Activated T-helper 1 cell treated with anti-CD3 and anti-CD28 coated beads, Interleukin-12 subunit alpha, Interleukin-12 subunit beta, Interleukin-2, Interleukin-4 antibody, amounts not matched to agents 30 ng/mL and 10 ng/mL and 1 ng/mL, durations not matched to agents 14 hours and 24 hours and 36 hours (primary cell): ENCODE measurements around the gene PPARA. TPM values are rescaled to one million over a fixed set of nuclear protein-coding genes. Genes with fewer than 3 reads are reported as not detected.

Experiments used
- DNase-seq: peaks from one replicate; pipeline ENCODE4 v3.0.0; 2021; ENCODE audit warnings: low spot score
- H3K27ac Mint-ChIP-seq: one replicate; pipeline ENCODE4 v1.8.0; 2021; ENCODE audit warnings: mild to moderate bottlenecking, mixed read lengths
- H3K27me3 Mint-ChIP-seq: one replicate; pipeline ENCODE4 v1.8.0; 2022; ENCODE audit warnings: mild to moderate bottlenecking, moderate library complexity, mixed read lengths; ENCODE audit not compliant: insufficient read depth
- H3K36me3 Mint-ChIP-seq: one replicate; pipeline ENCODE4 v1.8.0; 2021; ENCODE audit warnings: low read depth, mixed read lengths
- H3K4me1 Mint-ChIP-seq: one replicate; pipeline ENCODE4 v1.8.0; 2021; ENCODE audit warnings: low read depth, mixed read lengths
- H3K4me3 Mint-ChIP-seq: one replicate; pipeline ENCODE4 v1.8.0; 2021; ENCODE audit warnings: mild to moderate bottlenecking, moderate library complexity, mixed read lengths
- H3K9me3 Mint-ChIP-seq: one replicate; pipeline ENCODE4 v1.8.0; 2021; ENCODE audit warnings: mixed read lengths
- intact Hi-C: fragments of 100-400 bp; cut with micrococcal nuclease; formaldehyde crosslinking; loops from one replicate; pipeline ENCODE4 v1.15.1; 2024
- total RNA-seq: library from RNA; stranded (reverse); gene quantifications from 2 replicates; pipeline ENCODE4 v1.2.3, GENCODE V29; 2022

The PPARA gene
- total RNA-seq, 1 donor from 2014 or later, result 11.6 TPM

GRCh38 chr22:46162771-46163556 lies 12.6 kb downstream of the PPARA start:
- DNase-seq, result no peak
- no peak overlapping the region for H3K4me3 Mint-ChIP-seq
- H3K27ac Mint-ChIP-seq, result no peak overlapping the region
- no peaks in the 10 kb centered on the region for H3K4me1 Mint-ChIP-seq
- no peaks in the 10 kb centered on the region for H3K9me3 Mint-ChIP-seq
- H3K27me3 Mint-ChIP-seq, result no peaks in the 10 kb centered on the region
- peaks cover 3% of the 10 kb centered on the region for H3K36me3 Mint-ChIP-seq
- intact Hi-C loops, result no loop called here

- no peak overlapping the region for H3K4me3 Mint-ChIP-seq
- H3K27me3 Mint-ChIP-seq, result no peaks in the 10 kb centered on the region
- H3K9me3 Mint-ChIP-seq, result no peaks in the 10 kb centered on the region
- DNase-seq, result no peak
- peaks cover 3% of the 10 kb centered on the region for H3K36me3 Mint-ChIP-seq
- H3K27ac Mint-ChIP-seq, result no peak overlapping the region
- intact Hi-C loops, result no loop called here
- no peaks in the 10 kb centered on the region for H3K4me1 Mint-ChIP-seq
Measured at GRCh38 chr22:46163557-46163888, 13.2 kb downstream of the PPARA start.

- H3K4me3 Mint-ChIP-seq, result no peak overlapping the region
- intact Hi-C loops, result no loop called here
- H3K36me3 Mint-ChIP-seq, result peaks cover 2% of the 10 kb centered on the region
- no peak overlapping the region for H3K27ac Mint-ChIP-seq
- no peak for DNase-seq
- H3K27me3 Mint-ChIP-seq, result no peaks in the 10 kb centered on the region
- H3K9me3 Mint-ChIP-seq, result no peaks in the 10 kb centered on the region
- H3K4me1 Mint-ChIP-seq, result no peaks in the 10 kb centered on the region
Measured at GRCh38 chr22:46165977-46166376, 15.7 kb downstream of the PPARA start.

DNA sequence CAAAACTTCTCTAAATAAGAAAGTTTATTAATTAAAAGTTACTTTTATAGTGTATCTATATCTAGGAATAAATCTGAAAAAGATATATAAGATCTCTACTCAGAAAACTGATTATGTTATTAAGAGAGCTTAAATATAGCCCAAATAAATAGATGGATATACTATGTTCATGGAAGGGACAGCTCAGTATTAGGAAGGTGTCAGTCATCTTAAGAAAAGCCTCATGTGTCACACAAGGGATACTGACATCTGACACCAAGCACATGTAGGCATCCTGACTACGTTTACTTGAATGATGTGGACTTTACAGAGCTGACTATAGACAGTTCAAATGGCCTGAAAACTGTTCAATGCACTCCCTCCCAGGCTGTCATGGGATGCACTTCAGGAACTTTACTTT lies 19.3 kb downstream of the PPARA start:
- no peak overlapping the region for H3K27ac Mint-ChIP-seq
- no peaks in the 10 kb centered on the region for H3K27me3 Mint-ChIP-seq
- intact Hi-C loops, result no loop called here
- no peaks in the 10 kb centered on the region for H3K4me1 Mint-ChIP-seq
- no peaks in the 10 kb centered on the region for H3K9me3 Mint-ChIP-seq
- peaks cover 2% of the 10 kb centered on the region for H3K36me3 Mint-ChIP-seq
- no peak overlapping the region for H3K4me3 Mint-ChIP-seq
- DNase-seq, result no peak

GRCh38 chr22:46171940-46172339 lies 21.6 kb downstream of the PPARA start:
- Mint-ChIP-seq H3K27me3 (no peaks in the 10 kb centered on the region), H3K27ac (no peak overlapping the region), H3K36me3 (peaks cover 5% of the 10 kb centered on the region), H3K4me1 (no peaks in the 10 kb centered on the region), H3K4me3 (no peak overlapping the region), H3K9me3 (no peaks in the 10 kb centered on the region)
- intact Hi-C loops, result no loop called here
- no peak for DNase-seq

DNA sequence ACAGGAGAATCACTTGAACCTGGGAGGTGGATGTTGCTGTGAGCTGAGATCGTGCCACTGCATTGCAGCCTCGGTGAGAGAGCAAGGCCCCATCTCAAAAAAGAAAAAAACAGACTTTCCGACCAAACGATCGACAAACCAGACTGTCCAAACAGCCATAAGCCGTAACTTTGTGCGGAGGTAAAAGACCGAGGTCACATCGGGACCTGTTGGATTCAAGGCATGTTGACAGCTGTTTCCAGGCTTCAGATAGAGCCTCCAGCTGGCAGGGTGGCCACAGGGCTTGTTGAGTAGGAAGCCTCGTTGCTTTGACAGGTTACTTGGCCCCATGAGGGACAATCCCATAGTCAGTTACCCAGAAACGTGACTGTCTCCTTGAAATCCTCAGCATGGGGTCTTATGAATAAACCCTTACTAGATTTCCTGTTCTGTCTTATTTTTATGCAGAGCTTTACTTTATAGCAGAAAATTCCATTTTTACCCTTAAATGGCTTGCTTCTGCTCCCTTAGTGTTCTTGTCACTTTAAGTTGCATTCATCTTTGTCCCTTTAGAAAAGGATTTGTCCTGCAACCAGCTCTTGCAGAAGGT lies 22.3 kb downstream of the PPARA start:
- Mint-ChIP-seq H3K36me3 (peaks cover 7% of the 10 kb centered on the region), H3K4me1 (no peaks in the 10 kb centered on the region), H3K4me3 (no peak overlapping the region), H3K9me3 (no peaks in the 10 kb centered on the region), H3K27ac (no peak overlapping the region), H3K27me3 (no peaks in the 10 kb centered on the region)
- no peak for DNase-seq
- intact Hi-C loops, result no loop called here

DNA sequence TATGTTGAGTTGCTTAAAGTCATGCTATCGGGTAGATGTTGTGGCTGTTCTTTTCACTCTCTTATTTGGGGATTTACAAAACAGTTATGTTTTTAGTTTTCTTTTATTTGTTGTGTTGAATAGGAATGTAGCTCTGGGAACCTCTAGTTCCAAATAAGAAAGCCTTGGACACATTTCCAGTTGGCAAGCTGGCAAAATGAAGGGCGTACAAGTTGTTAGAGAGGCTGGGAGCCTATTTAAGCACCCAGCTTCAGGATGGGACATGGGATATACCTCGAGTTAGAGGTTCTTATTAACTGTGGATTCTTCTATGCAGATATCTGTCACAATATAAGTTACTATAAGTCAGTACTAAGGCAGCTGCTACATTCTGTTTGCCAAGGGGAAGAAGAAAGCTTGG lies 22.8 kb downstream of the PPARA start:
- intact Hi-C loops, result no loop called here
- no peaks in the 10 kb centered on the region for H3K27me3 Mint-ChIP-seq
- no peak overlapping the region for H3K4me3 Mint-ChIP-seq

DNA sequence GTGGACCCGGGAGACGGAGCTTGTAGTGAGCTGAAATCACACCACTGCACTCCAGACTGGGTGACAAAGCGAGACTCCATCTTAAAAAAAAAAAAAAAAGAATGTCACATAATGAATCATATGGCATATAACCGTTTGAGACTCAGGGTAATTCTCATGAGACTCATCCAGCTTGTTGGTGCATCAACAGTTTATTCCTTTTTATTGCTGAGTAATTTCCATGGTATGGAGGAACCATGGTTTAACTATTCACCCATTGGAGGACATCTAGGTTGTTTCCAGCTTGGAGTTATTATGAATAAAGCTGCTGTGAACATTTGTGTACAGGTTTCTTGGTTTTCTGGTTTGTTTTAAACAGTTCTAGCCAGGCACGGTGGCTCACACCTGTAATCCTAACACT lies 25.3 kb downstream of the PPARA start:
- DNase-seq, result no peak
- Mint-ChIP-seq H3K4me1 (no peaks in the 10 kb centered on the region), H3K9me3 (peaks cover 14% of the 10 kb centered on the region), H3K27ac (no peak overlapping the region), H3K36me3 (peaks cover 25% of the 10 kb centered on the region), H3K27me3 (no peaks in the 10 kb centered on the region), H3K4me3 (no peak overlapping the region)
- intact Hi-C loops, result no loop called here

More for the DNA sequence above, 22.8 kb downstream of the PPARA start:
- peaks cover 7% of the 10 kb centered on the region for H3K36me3 Mint-ChIP-seq
- no peaks in the 10 kb centered on the region for H3K9me3 Mint-ChIP-seq
- no peaks in the 10 kb centered on the region for H3K4me1 Mint-ChIP-seq
- DNase-seq, result no peak
- no peak overlapping the region for H3K27ac Mint-ChIP-seq

- Mint-ChIP-seq H3K27ac (no peak overlapping the region), H3K4me1 (no peaks in the 10 kb centered on the region), H3K9me3 (peaks cover 23% of the 10 kb centered on the region), H3K27me3 (no peaks in the 10 kb centered on the region), H3K4me3 (no peak overlapping the region), H3K36me3 (peaks cover 32% of the 10 kb centered on the region)
- no peak for DNase-seq
- intact Hi-C loops, result no loop called here
Measured at GRCh38 chr22:46176508-46177003, 26.2 kb downstream of the PPARA start.

DNA sequence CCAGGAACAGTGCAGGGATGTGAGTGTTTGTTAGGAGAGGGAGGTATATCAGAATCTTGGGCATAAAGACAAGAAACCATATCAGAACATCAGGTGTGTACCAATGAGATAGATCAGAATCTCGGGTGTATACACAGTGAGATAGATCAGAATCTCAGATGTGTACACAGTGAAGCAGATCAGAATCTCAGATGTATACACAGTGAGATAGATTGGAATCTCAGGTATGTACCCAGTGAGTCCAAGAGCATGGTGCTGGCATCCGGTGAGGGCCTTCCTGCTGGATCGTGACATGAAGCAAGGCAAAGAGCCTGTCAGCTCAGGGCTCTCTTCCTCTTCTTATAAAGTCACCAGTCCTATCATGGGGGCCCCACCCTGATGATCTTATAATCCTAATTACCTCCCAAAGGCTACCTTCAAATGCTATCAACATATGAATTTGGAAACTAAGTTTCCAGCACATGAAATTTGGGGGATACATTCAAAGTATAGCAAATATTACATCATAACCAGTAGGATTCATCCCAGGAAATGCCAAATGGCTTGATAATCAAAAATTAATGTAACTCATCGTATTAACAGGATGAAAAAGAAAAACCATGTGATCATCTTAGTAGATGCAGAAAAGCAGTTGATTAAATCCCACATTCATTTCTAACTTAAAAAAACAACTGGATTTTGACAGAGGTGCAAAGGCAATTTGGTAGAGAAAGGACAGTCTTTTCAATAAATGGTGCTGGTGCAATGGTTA lies 28.6 kb downstream of the PPARA start:
- Mint-ChIP-seq H3K4me1 (no peaks in the 10 kb centered on the region), H3K36me3 (peaks cover 40% of the 10 kb centered on the region), H3K4me3 (no peak overlapping the region), H3K27ac (no peak overlapping the region), H3K9me3 (peaks cover 25% of the 10 kb centered on the region), H3K27me3 (no peaks in the 10 kb centered on the region)
- intact Hi-C loops, result no loop called here
- DNase-seq, result no peak

GRCh38 chr22:46179748-46180147 lies 29.4 kb downstream of the PPARA start:
- no peak overlapping the region for H3K4me3 Mint-ChIP-seq
- intact Hi-C loops, result no loop called here
- H3K27me3 Mint-ChIP-seq, result no peaks in the 10 kb centered on the region
- no peak for DNase-seq
- H3K27ac Mint-ChIP-seq, result no peak overlapping the region
- H3K36me3 Mint-ChIP-seq, result peaks cover 40% of the 10 kb centered on the region
- peaks cover 25% of the 10 kb centered on the region for H3K9me3 Mint-ChIP-seq
- no peaks in the 10 kb centered on the region for H3K4me1 Mint-ChIP-seq

- no peak overlapping the region for H3K27ac Mint-ChIP-seq
- no peak for DNase-seq
- peaks cover 45% of the 10 kb centered on the region for H3K36me3 Mint-ChIP-seq
- H3K27me3 Mint-ChIP-seq, result no peaks in the 10 kb centered on the region
- H3K4me3 Mint-ChIP-seq, result no peak overlapping the region
- H3K9me3 Mint-ChIP-seq, result peaks cover 29% of the 10 kb centered on the region
- intact Hi-C loops, result no loop called here
- no peaks in the 10 kb centered on the region for H3K4me1 Mint-ChIP-seq
Measured at GRCh38 chr22:46180370-46181137, 30.2 kb downstream of the PPARA start.
